Measurements from ENCODE around the gene MRPL23.

- TF ChIP-seq POLR2A (IDR thresholded peaks at IDR 0.05) (no peak), CTCF (IDR thresholded peaks at IDR 0.05) (no peak), POLR2AphosphoS5 (IDR thresholded peaks at IDR 0.05) (no peak)
These were observed 17.8 kb downstream of the MRPL23 start for GRCh38 chr11:1964955-1965354.
